T-helper 2 cell treated with Interferon-gamma antibody and Interleukin-4, amounts not matched to agents 100 ng/mL and 5 ng/mL, for 36 hours (primary cell): Measurements from ENCODE around the gene CENPC. TPM values are rescaled to one million over a fixed set of nuclear protein-coding genes. Genes with fewer than 3 reads are reported as not detected.

Experiments used
- total RNA-seq: library from RNA; stranded (reverse); gene quantifications from 2 replicates; pipeline ENCODE4 v1.2.3, GENCODE V29; 2022

CENPC gene
- total RNA-seq, 1 donor from 2014 or later: 34.3 TPM

Other genes with a start within 250 kb of the CENPC start
- gene STAP1, start 13.2 kb upstream of the CENPC start, total RNA-seq: 45.7 and 46.6 TPM in 2 replicates
- 59.5 and 69.9 TPM in 2 replicates for gene UBA6, start 155.7 kb upstream of the CENPC start, total RNA-seq
- not detected in 2 replicates for gene GNRHR, start 208.9 kb upstream of the CENPC start, total RNA-seq